SU-DHL-6 (cell line): Measurements from ENCODE around the gene RUSC2.
"Not testable (repeated sequence)": the region's sequence is repeated elsewhere in the genome, so short reads cannot be mapped to it uniquely, and the experiment has no call there.

Experiments
- H2AFZ ChIP-seq: fragments of 200-600 bp; sonication (generic); 2 replicates; pipeline ENCODE4 v1.6.1; 2014; ENCODE audit warnings: low read depth, mild to moderate bottlenecking, moderate library complexity, mixed read lengths, antibody characterized with exemption, low read length; ENCODE audit not compliant: severe bottlenecking
- H3F3A ChIP-seq: fragments of 200-600 bp; shearing (Covaris generic); 2 replicates; pipeline ENCODE4 v1.6.0; 2016; ENCODE audit warnings: antibody characterized with exemption, mild to moderate bottlenecking; ENCODE audit not compliant: insufficient read depth
- H3K27ac ChIP-seq: fragments of 200-600 bp; sonication (generic); 2 replicates; pipeline ENCODE4 v1.5.1; 2016; ENCODE audit warnings: low read depth, mild to moderate bottlenecking, low read length, moderate library complexity, mixed read lengths
- H3K27me3 ChIP-seq: fragments of 200-600 bp; sonication (generic), shearing (Covaris generic); 2 replicates; pipeline ENCODE4 v1.6.0; 2014; ENCODE audit warnings: mild to moderate bottlenecking, low read length
- H3K36me3 ChIP-seq: fragments of 200-600 bp; sonication (generic); 2 replicates; pipeline ENCODE4 v1.6.1; 2014; ENCODE audit warnings: mild to moderate bottlenecking, low read length, mixed read lengths
- H3K4me2 ChIP-seq: fragments of 300-600, 200-600 bp; shearing (Covaris generic), sonication (generic); 2 replicates; pipeline ENCODE4 v1.6.0; 2014; ENCODE audit warnings: low read length, low read depth, mild to moderate bottlenecking; ENCODE audit not compliant: poor library complexity, severe bottlenecking
- H3K4me3 ChIP-seq: fragments of 200-600 bp; sonication (generic); 2 replicates; pipeline ENCODE4 v1.5.1; 2014; ENCODE audit warnings: antibody characterized with exemption, low read length, mild to moderate bottlenecking, mixed read lengths; ENCODE audit not compliant: insufficient read depth, poor library complexity, severe bottlenecking
- H3K79me2 ChIP-seq: fragments of 200-600 bp; sonication (generic); 2 replicates; pipeline ENCODE4 v1.6.1; 2014; ENCODE audit warnings: mild to moderate bottlenecking, low read length, moderate library complexity; ENCODE audit not compliant: insufficient read depth
- H3K9ac ChIP-seq: fragments of 200-600 bp; sonication (generic); 2 replicates; pipeline ENCODE4 v1.7.0; 2014; ENCODE audit warnings: mild to moderate bottlenecking, low read length
- H3K9me2 ChIP-seq: fragments of 200-600 bp; sonication (generic); replicated peaks from 2 replicates; pipeline ENCODE4 v1.6.1; 2014; ENCODE audit warnings: low read length; ENCODE audit not compliant: insufficient read depth
- H3K9me3 ChIP-seq: fragments of 200-600 bp; sonication (generic); 2 replicates; pipeline ENCODE4 v1.6.1; 2014; ENCODE audit warnings: low read length, mixed read lengths; ENCODE audit not compliant: insufficient read depth
- H4K20me1 ChIP-seq: fragments of 200-600 bp; sonication (generic); 2 replicates; pipeline ENCODE4 v1.6.1; 2014; ENCODE audit warnings: low read depth, mild to moderate bottlenecking, antibody characterized with exemption, low read length, moderate library complexity, mixed read lengths
- EZH2phosphoT487 ChIP-seq: fragments of 200-600 bp; sonication (generic), shearing (Covaris generic); conservative IDR thresholded peaks from 2 replicates; pipeline ENCODE4 v1.6.1; 2018; ENCODE audit warnings: mild to moderate bottlenecking, antibody characterized with exemption, low read length, moderate library complexity, mixed read lengths
- TF ChIP-seq, protein P1 (sequence below): fragments of 200-600 bp; sonication (generic); IDR thresholded peaks from one replicate; pipeline ENCODE4 v1.5.1; 2017; ENCODE audit warnings: antibody characterized with exemption, mild to moderate bottlenecking, low read length, moderate library complexity; ENCODE audit not compliant: insufficient read depth, poor library complexity, severe bottlenecking

Gene RUSC2

DNA sequence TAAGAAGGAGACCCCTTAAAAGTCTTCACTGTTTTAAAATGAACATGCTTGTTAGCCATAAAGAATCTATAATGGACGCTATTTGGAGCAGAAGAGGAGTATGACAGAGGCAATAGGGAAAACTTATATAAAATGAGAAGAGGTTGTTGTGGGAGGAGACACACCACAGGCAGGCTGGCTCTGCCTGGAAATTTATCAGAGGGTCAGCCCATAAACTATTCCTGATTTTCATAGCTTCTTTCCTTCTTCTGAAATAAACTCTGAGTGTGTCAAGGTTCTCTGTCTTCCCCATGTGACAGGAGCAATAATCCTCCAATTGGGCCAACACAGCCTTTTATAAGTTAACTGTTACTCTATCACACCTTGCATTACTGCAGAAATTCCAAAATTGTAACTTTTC is 19.6 kb upstream of the RUSC2 start:
- Histone ChIP-seq H3K9ac (no peak overlapping the region), H3K36me3 (no peaks in the 10 kb centered on the region), H3F3A (no peaks in the 10 kb centered on the region), H3K4me2 (no peak overlapping the region), H3K27ac (no peak overlapping the region), H3K9me3 (no peaks in the 10 kb centered on the region), H3K79me2 (no peaks in the 10 kb centered on the region), H3K27me3 (no peaks in the 10 kb centered on the region), H3K4me3 (no peak overlapping the region), H2AFZ (no peak overlapping the region), H3K9me2 (no peaks in the 10 kb centered on the region), H4K20me1 (no peaks in the 10 kb centered on the region)
- no peak for TF ChIP-seq EZH2phosphoT487

DNA sequence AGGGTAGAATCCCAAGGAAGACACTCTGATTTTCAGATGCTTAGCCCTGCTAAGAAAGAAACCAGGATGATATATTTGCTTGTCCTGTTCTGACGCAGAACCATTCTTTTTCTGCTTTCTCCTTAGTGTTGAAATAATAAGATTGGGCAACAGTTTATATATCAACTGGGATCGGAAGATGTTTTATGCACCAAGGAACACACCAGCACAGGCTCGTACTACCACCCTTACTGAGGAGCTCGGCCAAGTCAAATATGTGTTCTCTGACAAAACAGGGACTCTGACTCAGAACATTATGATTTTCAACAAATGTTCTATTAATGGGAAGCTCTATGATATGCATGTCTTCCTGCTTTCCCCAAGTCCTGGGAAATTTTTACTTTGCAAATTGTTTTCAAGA is 19.0 kb upstream of the RUSC2 start:
- Histone ChIP-seq H3K27me3 (no peaks in the 10 kb centered on the region), H3K9me2 (no peaks in the 10 kb centered on the region), H4K20me1 (no peaks in the 10 kb centered on the region), H3K27ac (no peak overlapping the region), H2AFZ (no peak overlapping the region), H3K4me2 (no peak overlapping the region), H3K79me2 (no peaks in the 10 kb centered on the region), H3K4me3 (no peak overlapping the region), H3K9ac (no peak overlapping the region), H3F3A (no peaks in the 10 kb centered on the region), H3K9me3 (no peaks in the 10 kb centered on the region), H3K36me3 (no peaks in the 10 kb centered on the region)
- TF ChIP-seq EZH2phosphoT487 = no peak
- TF ChIP-seq, protein P1, sequence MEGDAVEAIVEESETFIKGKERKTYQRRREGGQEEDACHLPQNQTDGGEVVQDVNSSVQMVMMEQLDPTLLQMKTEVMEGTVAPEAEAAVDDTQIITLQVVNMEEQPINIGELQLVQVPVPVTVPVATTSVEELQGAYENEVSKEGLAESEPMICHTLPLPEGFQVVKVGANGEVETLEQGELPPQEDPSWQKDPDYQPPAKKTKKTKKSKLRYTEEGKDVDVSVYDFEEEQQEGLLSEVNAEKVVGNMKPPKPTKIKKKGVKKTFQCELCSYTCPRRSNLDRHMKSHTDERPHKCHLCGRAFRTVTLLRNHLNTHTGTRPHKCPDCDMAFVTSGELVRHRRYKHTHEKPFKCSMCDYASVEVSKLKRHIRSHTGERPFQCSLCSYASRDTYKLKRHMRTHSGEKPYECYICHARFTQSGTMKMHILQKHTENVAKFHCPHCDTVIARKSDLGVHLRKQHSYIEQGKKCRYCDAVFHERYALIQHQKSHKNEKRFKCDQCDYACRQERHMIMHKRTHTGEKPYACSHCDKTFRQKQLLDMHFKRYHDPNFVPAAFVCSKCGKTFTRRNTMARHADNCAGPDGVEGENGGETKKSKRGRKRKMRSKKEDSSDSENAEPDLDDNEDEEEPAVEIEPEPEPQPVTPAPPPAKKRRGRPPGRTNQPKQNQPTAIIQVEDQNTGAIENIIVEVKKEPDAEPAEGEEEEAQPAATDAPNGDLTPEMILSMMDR = no peak

DNA sequence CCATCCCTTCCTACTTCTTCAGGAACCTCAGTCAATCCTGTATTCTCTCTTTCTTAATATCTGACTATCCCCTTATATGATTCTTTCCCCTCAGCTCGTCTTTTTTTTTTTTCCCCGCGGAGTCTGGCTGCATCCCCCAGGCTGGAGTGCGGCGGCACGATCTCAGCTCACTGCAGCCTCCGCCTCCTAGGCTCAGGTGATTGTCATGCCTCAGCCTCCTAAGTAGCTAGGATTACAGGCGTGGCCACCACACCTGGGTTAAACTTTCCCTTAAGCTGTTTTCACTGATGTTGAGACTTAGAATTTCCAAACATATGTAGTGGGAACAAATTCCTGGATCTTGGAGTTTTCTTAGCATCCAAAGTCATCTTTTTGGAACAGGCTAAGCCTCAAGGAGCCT is 13.3 kb upstream of the RUSC2 start:
- Histone ChIP-seq H3K27me3 (no peaks in the 10 kb centered on the region), H3K4me2 (no peak overlapping the region), H3K36me3 (no peaks in the 10 kb centered on the region), H3K27ac (no peak overlapping the region), H2AFZ (no peak overlapping the region), H3F3A (no peaks in the 10 kb centered on the region), H3K9me3 (no peaks in the 10 kb centered on the region), H3K9ac (no peak overlapping the region), H3K79me2 (no peaks in the 10 kb centered on the region), H4K20me1 (no peaks in the 10 kb centered on the region), H3K4me3 (no peak overlapping the region), H3K9me2 (no peaks in the 10 kb centered on the region)
- TF ChIP-seq, protein P1 = no peak
- no peak for TF ChIP-seq EZH2phosphoT487

DNA sequence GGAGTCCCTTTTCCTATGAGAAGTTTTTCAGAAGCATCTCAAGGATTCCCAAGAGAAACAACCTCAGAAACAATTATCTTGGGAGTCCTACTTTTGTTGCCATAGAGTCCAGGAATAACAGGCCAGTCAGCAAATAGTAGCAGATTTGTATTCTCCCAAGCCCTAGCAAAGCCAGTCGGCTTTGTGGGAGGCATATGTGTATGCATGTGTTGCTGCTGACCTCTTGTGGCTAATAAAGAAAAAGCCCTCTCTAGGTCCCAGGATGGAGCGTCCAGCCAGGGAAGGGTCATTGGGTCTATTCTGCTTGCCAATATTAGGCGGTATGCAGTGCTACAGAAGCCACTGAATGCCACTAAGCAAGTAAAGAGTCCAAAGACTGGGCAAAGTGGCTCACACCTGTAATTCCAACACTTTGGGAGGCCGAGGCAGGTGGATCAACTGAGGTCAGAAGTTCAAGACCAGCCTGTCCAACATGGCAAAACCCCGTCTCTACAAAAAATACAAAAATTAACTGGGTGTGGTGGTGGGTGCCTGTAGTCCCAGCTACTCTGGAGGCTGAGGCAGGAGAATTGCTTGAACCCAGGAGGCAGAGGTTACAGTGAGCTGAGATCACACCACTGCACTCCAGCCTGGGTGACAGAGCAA is 12.6 kb upstream of the RUSC2 start:
- TF ChIP-seq, protein P1 = peak; percentile 74
- H3K27me3 ChIP-seq, H3K9me2 ChIP-seq, H3K79me2 ChIP-seq, H3K4me3 ChIP-seq, H4K20me1 ChIP-seq, H3K9me3 ChIP-seq, H3F3A ChIP-seq, H2AFZ ChIP-seq, H3K27ac ChIP-seq, H3K36me3 ChIP-seq, H3K9ac ChIP-seq, H3K4me2 ChIP-seq: not testable (repeated sequence)
